ENCODE measurements around the gene ANKRD44.

The ANKRD44 gene

DNA sequence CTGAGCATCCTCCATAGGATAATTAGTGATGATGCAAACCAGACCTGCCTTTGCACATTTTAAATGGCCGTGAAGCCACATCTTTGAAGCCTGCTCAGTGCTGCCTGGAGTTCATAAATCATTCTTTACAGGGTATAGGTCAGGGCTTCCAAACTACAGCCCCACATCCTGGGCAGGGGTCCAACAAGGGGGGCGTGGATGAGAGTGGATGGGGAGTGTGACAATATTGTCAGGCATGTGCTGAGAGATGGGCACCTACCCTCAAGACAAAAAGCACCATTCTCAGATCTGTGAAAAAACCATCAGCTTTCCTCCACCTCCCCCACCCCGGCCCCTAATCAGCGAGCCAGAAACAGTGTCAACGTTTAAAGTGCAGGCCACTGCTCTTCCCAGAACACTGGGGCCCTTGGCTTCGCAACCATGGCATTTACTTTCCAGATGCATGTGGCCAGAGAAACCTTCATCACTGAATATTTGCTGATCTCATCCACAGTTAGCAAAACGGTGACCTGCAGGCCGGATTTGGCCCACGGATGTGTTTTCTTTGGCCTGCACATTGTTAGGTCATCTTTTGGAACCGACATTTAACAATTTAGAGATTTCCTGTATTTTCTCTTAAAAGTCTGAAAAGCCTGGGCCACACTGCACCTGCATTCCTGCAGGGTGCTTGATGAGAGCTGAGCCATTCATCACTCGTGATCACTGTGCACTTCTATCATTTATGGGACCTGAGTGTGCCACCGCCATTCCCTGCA, 130.7 kb downstream of the ANKRD44 start:
- no peak for DNase-seq (ENCODE audit: low read depth in 2 of 2)

GRCh38 chr2:197176522-197176921, 134.1 kb downstream of the ANKRD44 start:
- DNase-seq (ENCODE audit: low read depth in 2 of 2) = no peak

GRCh38 chr2:197174539-197175094, 136.0 kb downstream of the ANKRD44 start:
- no peak for DNase-seq (ENCODE audit: low read depth in 2 of 2)

- DNase-seq (ENCODE audit: low read depth in 2 of 2) = no peak
Observed at GRCh38 chr2:197171582-197171981, 139.0 kb downstream of the ANKRD44 start.

- DNase-seq (ENCODE audit: low read depth in 2 of 2) = no peak
Observed at GRCh38 chr2:197170208-197170607, 140.4 kb downstream of the ANKRD44 start.

GRCh38 chr2:197168705-197169104, 141.9 kb downstream of the ANKRD44 start:
- peak; percentile 42 to 52 for DNase-seq (ENCODE audit: low read depth in 2 of 2)

DNA sequence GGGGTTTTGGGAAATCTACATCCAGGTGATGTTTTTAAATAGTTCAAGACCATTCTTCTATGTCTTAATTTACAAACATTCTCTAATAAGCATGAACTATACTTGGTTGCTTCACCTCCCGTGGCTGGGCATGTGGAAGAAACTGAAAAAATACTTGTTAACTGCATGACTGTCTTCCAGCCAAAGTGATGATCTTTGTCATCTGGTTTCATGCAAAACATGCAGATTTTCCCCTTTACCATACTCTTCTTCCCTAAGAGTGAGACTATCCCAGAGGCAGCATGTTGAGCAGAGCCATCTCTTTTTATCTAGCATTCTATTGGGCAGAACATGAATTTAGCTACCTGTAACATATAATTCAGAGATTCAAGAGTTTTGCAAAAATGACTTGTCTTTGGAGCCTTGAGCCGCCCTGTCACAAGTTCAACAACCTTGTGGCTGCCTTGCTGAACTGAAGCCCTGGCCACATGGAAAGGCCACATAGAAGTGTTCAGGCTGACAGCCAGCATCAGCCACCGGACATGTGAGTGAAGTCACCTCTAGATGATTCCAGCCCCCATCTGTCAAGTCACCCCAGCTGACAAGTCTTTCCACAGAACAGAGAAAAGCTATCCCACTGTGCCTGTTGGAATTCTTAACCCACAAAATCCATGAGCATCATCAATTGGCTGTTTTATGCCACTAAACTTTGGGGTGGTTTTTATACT, 142.8 kb downstream of the ANKRD44 start:
- DNase-seq (ENCODE audit: low read depth in 2 of 2) = no peak

- no peak for DNase-seq (ENCODE audit: low read depth in 2 of 2)
Observed at GRCh38 chr2:197165020-197165419, 145.6 kb downstream of the ANKRD44 start.

- no peak for DNase-seq (ENCODE audit: low read depth in 2 of 2)
Observed at GRCh38 chr2:197164141-197164754, 146.3 kb downstream of the ANKRD44 start.

GRCh38 chr2:197163712-197164140, 146.9 kb downstream of the ANKRD44 start:
- no peak for DNase-seq (ENCODE audit: low read depth in 2 of 2)

DNA sequence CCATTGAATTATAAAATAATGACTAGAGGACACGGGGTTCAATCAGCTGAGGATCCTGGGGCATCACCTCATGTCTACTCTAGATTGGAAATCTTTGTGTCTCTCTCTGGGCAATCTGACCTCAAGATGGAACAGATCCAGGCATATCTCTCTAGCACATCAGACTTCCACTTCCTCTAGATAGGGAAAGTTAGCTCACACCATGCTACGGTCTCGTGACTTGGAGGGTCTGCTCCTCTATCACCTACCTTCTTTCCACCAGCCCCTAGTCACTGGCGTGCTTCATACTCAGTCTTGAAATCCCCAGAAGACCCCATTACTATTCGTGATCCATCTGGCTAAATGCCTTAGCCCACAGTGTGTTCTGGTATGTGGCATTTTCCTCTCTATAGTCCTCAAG, 148.8 kb downstream of the ANKRD44 start:
- DNase-seq (ENCODE audit: low read depth in 2 of 2) = no peak

- DNase-seq (ENCODE audit: low read depth in 2 of 2) = no peak
Observed at GRCh38 chr2:197159661-197160211, 150.8 kb downstream of the ANKRD44 start.

DNA sequence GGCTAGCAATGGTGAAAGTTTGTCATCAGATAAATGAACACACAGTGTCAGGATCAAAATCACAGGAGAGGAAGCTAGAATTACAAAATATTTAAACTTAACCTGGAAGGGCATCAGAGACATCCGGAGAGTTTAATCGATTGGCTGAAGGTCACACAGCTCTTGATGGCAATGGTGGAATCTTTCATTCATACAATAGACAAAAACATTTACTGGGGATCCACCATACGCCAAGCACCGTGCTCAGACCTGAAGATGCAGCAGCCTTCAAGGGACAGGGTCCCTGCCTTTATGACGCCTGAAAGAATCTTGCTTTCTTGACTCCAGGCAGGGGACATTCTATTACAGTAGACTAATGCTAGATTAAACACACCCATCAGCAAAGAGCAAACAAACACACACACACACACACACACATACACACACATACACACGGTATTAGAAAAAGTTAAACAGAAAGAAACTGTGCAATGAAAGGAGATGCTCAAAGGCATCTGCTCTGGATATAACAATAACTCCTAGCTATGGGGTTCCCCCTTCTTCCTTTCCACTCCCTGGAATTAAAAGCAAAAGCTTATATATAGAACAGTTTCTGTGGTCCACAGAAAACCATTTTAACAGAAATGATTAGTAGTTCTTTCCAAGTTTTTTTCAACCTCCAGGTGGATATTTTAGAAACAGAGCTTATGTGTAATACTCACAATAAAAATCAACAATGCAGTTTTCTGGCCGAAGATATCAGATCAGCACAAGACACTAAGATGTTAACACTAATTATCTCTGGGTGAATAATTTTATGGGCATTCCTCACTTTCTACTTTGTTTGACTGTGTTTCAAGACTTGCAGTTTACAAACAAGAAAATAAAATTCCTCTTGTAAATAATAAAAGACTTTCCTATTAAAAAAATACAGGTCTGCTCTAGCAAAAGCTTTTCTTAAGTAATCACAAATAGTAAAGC, 151.7 kb downstream of the ANKRD44 start:
- no peak for DNase-seq (ENCODE audit: low read depth in 2 of 2)

DNA sequence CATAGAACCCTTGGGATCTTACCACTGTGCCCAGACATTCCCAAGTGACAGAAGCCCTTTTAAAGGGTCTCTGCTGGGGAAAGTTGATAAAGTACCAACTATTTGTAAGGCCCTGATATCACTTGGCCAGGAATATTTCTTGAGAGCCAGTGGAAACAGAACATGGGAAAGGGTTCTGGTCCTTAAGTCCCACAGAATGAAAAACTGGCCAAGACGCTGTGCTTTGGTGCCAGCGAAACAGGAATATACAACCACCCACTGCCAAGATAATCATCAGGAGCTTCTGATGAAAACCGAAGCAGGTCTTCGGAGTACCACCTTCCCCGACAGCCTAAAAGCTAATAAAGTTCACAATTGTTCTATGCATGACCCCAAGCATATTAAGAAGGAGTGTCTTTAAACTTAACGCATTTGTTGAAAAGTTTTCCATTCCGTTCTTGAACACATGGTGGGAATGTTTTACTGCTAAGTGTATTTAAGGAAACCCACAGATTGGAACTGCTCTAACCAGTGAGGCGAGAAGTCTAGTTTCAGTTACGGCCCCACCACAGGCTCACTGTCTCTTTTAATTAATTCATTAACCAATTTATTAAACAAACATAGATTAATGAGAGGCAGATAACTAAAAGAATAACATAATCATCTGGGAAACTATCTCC, 152.6 kb downstream of the ANKRD44 start:
- DNase-seq (ENCODE audit: low read depth in 2 of 2) = no peak

GRCh38 chr2:197156771-197157170, 153.8 kb downstream of the ANKRD44 start:
- DNase-seq (ENCODE audit: low read depth in 2 of 2) = no peak

- no peak for DNase-seq (ENCODE audit: low read depth in 2 of 2)
Observed at GRCh38 chr2:197152451-197153228, 157.9 kb downstream of the ANKRD44 start.

DNA sequence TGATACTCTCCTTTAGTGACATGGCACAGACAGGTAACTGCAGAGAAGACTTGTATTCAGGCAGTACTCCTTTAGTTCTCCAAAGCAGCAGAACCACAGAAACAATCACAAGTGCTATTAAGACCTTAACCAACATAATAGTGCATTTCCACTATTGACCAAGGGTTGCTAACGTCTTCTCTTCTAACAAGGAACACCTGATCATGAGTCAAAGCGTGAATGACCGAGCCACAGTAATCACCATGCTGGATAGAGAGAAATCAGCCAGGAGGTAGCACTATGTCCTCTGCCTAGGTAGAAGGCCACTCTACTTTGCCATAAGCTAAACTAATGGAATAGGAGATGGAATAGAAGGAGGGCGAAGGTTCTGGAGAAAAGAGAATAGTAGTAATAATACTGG, 161.0 kb downstream of the ANKRD44 start:
- DNase-seq (ENCODE audit: low read depth in 2 of 2) = no peak

DNA sequence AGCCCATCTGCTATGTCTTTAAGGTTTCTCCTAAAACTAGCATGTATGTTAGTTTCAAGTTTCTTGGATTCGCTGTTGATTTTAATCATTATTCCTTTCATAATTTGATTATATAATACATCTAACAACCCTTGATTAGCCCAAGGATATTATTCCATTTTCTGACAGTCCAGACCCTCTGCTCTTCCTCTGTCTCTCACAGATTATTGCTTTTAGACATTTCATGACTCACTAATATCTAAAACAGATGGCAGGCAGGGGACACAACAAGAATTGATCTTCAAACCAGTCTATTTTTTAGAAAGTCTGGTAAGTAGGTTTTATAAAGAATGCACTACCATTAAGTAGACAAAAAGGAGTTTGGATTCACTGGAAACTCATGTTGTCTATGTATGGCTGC, 162.2 kb downstream of the ANKRD44 start:
- DNase-seq (ENCODE audit: low read depth in 2 of 2) = no peak

GRCh38 chr2:197147942-197148341, 162.6 kb downstream of the ANKRD44 start:
- DNase-seq (ENCODE audit: low read depth in 2 of 2) = no peak

DNA sequence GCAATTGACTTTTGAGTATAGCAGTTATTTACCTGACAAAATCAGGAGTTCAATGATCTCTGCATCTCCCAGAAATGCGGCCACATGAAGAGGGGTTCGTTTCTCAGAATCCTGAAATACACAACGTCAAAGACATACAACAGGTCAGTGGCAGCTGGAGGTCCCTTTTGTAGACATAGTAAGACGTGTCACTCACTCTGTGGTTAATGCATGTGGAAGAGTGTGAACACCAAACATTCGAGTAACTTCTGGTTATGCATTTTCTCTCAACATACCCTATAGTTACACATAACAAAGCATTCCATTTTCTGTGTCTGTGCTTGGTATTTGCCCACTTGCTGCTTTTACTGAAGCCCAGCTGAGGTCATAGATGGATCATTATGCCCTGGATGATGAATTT, 163.6 kb downstream of the ANKRD44 start:
- no peak for DNase-seq (ENCODE audit: low read depth in 2 of 2)
